NK-92 (cell line): ENCODE data around the gene S100A9.

Experiments used
- DNase-seq: peaks from one replicate; lab custom pipeline; 2025; ENCODE audit not compliant: unreplicated experiment; lab: John Stamatoyannopoulos, UW

Gene S100A9

DNA sequence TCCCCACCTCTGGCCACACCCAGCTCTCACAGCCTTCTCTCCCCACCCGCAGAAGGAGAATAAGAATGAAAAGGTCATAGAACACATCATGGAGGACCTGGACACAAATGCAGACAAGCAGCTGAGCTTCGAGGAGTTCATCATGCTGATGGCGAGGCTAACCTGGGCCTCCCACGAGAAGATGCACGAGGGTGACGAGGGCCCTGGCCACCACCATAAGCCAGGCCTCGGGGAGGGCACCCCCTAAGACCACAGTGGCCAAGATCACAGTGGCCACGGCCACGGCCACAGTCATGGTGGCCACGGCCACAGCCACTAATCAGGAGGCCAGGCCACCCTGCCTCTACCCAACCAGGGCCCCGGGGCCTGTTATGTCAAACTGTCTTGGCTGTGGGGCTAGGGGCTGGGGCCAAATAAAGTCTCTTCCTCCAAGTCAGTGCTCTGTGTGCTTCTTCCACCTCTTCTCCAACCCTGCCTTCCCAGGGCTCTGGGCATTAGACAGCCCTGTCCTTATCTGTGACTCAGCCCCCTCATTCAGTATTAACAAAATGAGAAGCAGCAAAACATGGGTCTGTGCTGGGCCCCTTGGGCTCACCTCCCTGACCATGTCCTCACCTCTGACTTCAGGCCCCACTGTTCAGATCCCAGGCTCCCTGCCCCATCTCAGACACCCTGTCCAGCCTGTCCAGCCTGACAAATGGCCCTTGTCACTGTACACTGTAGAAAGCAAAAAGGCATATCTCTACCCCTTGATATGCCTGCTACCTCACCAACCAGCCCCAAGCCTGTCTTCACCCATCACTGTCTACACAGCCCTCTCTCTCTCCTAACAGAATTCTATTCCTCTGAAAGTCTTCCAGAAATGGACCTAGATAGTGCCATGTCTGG lies 3.2 kb downstream of the S100A9 start:
- DNase-seq = no peak

DNA sequence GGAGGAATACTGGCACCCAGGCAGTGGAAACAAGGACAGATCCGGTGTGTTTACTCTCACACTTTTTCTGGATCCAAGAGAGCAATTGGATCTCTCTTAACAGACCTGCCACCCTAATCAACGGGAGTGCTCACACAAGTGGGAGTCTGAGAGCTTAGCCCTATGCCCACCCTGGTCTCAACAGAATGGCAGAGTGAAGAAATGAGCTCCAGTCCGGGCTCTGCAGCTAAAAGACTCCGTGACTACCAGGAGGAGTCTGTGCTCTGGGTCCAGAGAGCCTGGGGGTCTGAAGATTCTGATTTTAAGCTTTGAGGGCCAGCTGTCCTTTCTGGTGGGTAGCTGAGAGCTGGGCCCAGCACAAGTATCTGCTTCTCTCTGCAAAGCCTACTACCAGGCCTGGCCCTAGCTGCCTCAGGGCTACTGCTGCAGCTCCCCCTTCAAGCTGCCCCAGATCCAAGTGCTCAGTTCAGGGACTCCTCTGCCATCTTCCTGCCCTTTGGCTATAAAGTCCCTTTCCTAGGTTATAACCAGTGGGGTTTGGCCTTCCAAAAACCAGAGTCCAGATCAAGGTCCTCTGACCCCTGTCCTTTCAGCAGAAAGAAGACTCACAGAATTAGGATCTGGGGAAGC lies 3.9 kb downstream of the S100A9 start:
- no peak for DNase-seq

DNA sequence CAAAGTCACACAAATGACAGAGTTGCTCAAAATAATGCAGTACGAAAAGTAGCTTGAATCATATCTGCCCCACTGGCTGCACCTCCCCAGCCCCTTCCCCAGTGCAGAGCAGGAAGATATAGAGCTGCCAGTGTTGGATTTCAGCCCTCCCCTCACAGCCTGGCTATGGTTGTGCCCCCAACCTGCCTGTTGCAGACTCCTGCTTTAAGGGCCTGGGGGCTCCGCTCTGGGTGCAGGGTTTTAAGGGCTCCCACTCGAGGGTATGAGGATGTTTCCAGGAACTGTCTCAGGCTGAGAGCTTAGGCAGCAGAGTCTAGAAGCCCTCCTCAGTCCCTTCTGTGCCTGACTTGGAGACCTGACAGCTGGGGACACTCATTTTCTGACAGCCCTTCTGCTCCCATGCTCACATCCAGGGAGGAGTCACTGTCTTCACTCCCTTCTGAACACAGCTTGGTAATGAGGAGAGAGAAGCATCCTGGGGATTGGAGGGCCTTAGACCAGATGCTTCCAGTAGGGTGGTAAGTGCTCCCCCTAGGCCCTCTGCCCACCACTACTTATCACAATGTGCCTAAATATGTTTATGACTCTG lies 4.6 kb downstream of the S100A9 start:
- DNase-seq = no peak

DNA sequence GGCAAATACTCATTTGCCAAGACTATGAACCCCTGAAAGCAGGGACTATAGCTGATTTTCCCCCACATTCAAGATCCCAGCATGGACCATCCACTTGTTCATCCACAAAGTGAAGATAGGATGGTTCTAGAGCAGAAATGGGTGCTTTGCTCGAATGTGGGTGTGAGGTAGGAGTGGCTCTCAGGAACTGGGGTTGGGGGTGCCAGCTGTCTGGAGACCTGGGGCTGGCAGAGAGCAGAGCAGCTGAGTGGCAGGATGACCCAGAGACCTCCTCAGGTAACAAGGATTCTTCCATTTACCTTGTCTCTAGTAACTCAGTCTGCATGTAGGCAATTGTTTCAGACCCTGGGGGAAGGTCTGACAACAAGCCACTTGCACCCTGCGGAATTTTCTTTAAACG lies 6.0 kb downstream of the S100A9 start:
- DNase-seq = no peak

DNA sequence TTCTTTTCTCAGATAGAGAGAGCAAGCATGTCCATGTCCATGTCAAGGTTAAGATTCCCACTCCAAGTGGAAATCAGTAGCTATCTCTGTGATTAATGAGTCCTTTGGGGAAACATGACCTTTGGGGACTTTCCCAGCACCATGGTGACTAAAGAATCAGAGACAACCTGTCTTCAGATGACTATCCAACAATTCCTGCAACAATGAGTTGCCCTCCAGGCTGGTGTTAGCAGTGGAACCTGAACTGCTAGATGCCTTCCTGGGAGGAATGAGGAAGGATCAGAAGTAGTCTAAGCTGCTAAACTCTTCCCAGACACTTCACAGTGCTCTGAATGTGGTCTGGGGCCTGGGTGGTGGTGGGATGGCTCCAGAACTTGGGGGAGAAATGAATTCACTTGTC lies 6.5 kb downstream of the S100A9 start:
- no peak for DNase-seq

DNA sequence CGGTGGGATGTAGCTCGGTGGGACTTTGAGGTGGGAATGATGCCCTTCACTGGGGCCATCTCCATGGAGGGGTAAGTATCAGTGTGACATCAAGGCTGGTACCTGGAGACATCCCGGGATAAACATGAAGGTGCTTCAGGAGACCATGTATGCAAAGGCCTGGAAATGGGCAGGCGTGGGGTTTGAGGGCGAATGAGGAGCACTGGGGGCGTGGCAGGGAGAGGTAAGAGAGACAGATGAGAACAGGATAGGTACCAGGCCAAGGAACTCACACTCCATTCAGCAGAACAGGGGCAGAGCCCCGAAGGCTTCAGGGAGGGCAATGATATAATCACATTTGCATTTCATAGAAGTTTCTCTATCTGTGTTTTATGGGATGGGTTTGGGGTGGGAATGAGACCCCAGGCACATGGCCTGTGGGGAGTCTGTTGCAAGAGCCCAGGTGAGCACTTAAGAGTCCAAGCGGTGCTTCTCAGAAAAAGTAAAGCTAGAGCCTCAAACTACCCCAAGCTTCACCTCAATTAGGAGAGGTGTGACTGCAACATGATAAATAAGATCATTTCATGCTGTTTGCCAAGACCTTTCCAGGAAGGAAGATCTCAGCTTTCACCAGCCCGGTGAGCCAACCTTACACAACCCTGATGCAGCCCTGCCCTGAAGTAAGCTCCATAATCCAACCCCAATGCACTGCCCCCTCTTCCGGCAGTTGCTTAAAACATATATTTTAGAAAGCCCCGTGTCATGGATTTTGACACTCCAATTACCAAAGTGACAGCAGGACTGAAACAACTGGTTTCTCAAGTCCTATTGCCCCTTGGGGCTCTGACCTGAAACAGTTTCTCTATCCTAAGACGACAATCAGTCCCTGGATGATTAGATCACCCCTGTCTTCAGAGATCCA lies 7.4 kb downstream of the S100A9 start:
- no peak for DNase-seq

DNA sequence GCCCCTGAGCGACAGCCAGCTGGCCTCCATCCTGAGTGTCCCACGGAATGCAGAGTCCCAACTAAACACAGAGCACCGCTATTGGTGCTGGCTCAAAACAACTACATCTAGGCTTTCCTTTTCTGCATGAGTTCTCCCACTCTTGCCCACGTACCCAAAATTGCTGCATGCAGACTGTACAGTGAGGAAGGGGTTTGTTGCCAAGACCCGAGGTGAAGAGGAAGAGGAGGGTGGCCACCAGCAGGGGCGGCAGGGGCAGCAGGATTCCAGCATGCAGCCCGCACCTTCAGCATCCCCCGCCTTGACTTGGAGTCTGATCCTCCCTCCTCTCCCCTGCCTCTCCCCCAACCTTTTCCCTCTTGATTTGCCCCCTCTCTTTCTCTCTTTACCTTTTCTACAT lies 8.0 kb downstream of the S100A9 start:
- DNase-seq = no peak

DNA sequence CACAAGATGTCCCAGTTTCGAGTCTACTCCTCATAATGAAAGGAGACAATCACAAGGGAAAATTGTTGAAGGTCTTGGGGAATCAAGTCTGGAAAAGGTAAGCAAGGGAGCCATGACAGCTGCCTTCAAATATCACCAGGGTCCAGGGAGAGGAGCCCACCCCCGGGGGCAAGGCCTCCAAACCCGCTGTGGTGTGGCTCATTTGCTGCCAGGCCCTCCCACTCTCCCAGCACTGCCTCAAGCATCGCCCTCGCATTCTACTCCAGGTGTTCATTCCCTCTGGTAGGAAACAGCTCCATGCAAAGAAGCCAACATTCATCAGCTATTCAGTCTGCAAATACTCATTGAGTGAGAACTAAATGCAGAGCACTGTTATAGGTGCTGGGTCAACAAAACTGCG lies 8.6 kb downstream of the S100A9 start:
- DNase-seq = no peak

DNA sequence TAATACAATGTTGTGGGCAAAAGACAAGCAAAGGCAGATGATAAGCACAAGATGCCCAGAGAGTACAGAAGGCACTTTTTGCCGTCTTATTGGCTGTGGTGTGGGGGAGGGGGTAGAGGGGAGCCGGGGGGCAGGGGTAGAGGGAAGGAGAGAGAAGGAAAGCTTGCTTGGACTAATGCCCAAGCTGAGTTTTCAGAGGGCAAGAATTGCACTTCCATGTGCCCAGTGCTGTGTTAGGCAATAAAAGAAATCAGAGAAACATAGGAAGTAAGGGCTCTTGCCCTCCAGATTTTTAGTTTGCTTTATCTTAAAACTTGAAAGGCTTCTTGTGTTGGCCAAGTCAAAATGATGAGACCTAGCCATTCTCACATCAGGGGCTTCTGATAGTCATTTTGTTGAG lies 9.4 kb downstream of the S100A9 start:
- no peak for DNase-seq

DNA sequence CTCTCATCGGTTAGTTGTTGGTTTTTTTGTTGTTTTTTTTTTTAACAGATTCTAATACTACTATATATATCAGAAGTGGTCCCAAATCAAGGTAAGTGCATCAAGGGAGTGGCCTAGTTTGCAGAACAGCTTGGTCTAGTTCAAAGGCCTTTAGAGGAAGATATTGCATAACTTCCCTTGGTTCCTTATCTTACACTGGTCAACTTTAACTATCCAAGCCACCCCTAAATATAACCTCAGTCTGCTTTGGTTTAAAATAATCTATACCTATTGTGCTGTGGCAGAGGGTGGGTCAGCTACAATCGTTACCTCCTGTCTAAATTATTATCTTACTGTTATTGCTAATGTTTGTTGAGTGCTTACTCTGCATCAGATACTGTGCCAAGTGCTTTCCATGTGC lies 10.8 kb downstream of the S100A9 start:
- no peak for DNase-seq

DNA sequence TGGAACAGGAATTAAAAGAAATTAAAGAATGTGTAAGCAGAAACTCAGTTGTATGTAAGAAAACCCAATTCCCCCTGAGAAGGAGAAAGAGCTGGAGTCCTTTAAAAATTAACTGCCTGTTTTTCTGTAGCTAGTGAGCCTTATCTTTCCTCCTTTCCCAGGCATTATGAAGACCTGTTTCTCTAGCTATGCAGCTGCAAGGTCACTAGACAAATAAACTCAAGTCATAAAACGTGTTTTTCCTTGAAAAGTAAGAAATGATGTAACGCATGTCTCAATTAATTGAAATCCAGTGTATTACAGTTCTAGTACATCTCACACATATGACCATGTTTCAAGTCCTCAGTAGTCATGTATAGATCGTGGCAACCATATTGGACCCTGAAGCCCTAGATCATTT lies 12.5 kb downstream of the S100A9 start:
- no peak for DNase-seq

DNA sequence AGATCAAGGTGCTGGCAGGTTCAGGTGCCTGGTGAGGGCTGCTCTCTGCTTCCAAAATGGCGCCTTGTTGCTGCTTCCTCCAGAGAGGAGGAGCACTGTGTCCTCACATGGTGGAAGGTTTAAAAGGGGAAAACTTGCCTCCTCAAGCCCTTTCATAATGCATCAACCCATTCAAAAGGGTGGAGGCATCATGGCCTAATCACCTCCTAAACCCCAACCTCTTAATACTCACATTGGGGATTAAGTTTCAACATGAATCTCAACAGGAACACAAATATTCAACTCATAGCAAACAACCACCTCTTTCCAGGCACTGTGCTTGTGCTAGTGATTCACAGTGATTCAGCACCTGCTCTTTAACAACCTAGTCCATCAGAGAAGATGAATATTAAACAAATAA lies 13.6 kb downstream of the S100A9 start:
- DNase-seq = no peak

DNA sequence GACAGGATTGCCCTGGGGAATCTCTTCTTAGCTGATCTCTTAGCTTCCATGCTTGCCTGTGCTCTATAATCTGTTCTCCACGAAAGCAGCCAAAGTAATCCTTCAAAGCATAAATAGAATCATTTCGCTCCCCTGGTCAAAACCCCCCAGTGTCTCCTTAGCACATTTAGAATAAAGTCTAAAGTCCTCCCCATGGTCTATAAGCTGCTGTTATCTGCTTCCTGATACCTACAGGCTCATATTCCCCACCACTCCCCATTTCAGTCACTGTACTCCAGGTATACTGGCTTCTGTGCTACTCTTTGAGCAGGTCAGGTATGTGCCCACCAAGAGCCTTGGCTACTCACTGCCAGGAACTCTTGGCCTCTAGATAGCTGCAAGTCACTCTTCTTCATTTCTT lies 14.9 kb downstream of the S100A9 start:
- DNase-seq = no peak

DNA sequence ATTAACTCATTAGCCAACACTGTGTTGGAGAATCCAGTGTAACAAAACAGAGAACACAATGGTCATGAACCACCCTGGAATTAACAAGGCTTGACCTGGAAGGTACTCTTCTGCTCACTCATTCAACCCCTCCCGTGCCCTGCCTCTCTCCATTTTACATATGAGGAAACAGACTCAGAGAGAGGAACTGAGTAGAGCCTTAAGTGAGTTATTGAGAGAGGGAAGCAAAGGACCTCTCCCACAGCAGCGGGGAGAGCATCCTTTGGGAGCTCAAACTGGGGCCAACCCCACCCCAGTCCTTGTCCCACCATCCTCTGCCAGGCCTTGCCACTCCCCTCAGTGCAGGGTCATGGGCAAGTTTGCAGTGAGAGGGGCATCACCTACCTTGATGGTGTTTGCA lies 16.4 kb downstream of the S100A9 start:
- no peak for DNase-seq

DNA sequence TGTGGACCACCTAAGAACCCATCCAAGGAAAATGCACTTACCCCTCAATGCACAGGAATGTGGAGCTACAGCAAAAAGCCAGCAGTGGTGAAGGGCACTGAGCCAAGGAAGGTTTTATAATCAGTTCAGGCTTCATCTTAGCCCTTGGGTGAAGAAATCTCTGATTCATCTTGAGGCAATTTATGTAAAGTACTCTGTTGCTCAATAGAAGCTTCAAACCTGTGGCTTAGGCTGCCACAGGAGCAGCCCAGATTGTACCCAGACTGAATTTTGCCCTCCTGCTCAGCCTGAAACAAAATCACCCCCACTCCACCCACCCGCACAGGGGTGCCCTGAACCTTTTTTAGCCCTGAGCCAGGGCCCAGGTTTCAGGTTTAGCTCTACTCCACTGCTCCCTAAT lies 17.9 kb downstream of the S100A9 start, which contains the start of gene S100A12:
TSS of gene S100A12 (minus strand) at position 111 of the 400 bp plus-strand sequence. CDS start 1,029 bp downstream, outside the sequence.
- no peak for DNase-seq

DNA sequence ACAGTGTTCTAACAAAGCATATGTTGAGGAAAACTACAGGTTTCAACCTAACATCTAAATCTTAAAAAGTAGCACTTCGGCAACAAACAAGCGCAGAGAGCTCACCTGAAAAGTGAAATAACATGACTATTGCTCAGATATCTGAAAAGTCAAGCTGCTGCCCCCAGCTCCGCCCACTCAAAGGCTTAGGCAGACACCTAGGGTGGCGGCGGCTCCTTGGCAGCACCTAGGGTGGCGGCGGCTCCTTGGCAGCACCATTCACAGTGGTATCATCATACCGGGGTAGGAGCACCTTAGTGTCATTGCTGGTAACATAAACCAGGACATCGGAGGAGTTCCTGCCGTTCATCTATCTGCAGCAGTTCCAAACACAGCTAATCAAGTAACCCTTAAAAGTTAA lies 21.9 kb downstream of the S100A9 start:
- no peak for DNase-seq

DNA sequence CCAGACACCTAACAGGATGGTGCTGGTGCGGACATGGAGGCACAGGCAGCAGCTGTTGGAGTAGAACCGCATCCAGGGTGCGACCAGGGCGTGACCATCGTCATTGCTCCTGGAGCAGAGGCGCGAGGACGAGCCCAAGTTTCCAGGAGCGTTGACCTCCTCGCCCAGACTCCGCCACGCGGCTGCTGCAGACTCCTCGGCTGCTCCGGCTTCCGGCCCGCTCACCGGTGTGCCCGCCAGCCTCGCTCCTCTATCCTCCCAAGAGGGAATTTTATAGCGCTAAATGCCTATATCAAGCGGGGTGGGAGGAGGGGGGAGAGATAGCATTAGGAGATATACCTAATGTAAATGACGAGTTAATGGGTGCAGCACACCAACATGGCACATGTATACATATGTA lies 23.1 kb downstream of the S100A9 start:
- DNase-seq = no peak

DNA sequence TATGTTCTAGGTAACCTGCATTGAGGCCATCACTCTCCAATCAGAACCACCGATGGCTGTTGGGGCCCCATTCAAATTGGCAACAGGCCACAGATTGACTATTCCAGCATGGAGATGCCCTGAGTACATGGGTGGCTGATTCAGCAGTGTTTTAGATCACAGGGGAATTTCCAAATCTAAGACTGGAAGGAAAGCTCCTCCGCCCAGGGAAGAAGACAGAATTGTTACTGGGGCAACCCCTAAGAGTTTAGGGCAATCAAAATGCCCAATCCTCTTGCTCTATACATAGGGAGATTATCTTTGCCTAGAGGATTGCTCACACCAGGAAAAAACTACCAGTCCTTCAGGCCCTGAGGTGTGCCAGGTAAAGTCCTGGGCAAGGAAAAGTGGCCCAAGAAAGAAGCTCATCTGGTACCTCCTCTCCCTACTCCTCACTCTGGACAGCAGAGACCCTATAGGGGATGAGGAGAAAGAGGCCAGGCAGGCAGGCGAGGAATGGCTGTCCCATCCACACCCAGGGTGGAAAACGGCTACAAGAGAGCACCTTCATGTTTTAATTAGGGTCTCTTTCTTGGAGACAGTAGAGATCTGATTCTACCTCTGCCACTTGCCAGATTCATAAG lies 27.4 kb downstream of the S100A9 start:
- DNase-seq = no peak

DNA sequence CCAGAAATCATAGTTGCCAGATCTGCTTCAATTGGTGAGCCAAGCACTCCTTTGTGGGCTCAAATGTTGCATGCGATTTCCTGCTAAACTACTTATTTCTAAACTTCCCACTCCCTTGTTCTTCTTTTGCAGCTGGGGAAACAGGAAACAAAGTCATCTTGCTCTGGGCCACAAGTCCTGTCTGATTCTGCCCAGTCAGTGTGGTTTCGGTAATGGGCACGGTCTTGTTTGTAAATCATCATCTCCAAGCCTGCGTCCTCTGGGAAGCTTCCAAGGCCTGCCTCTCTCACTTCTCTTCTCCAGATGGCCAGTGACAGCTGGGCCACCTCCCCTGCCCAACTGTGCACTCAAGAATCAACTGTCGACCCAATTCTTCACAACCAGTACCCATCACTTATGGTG lies 28.8 kb downstream of the S100A9 start:
- no peak for DNase-seq

DNA sequence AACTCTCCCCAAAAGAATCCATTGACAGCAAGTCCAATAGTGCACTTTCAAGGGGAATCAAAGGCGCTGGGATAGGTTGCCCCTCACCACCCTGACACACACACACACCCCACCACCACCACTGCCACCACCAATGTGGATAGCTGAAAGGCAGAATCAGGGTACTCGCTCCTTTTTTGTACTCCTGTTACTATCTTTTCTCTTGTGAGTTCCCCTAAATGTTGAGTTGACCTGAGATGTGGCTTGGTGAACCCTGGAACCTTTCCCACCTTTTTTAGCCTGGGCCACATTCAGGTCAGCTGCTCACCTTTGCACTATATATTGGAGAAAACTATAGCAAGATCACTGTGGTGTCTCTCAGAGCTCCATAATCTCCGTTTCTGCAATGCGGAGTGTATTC lies 29.3 kb downstream of the S100A9 start:
- no peak for DNase-seq

DNA sequence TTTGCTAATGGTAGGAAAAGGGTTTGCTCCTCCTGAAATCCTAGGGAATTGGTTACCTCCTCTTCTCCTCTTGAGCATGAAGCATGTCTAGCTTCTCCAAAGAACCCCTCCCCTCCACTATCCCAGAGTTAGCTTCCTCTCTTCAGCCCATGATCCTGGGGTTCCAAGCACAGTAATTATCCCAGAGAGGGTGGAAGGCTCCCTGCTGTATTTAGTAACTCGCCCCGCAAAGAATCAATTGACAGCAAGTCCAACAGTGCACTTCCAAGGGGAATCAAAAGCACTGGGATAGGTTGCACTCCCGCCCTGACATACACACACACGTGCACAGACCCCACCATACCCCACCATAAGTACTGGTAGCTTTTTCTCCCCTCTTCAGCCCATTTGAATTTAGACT lies 30.1 kb downstream of the S100A9 start:
- no peak for DNase-seq
